Testis (tissue), 3 donors: ENCODE data around the gene TMEM86A. TPM values are rescaled to one million over a fixed set of nuclear protein-coding genes. Genes with fewer than 3 reads are reported as not detected.

ENCODE experiments used
- DNase-seq: peaks from one replicate; pipeline ENCODE4 v3.0.0-alpha.2; 2019
- H3K27ac ChIP-seq, 2 donors: fragments of 200-600 bp; sonication (generic); one replicate each; pipeline ENCODE4 v1.5.1; 2019
- H3K27me3 ChIP-seq: fragments of 200-600 bp; sonication (generic); one replicate; pipeline ENCODE4 v1.5.1; 2019
- H3K36me3 ChIP-seq: fragments of 200-600 bp; sonication (generic); one replicate; pipeline ENCODE4 v1.5.1; 2017; ENCODE audit warnings: low read depth; ENCODE audit errors: missing control alignments
- H3K4me1 ChIP-seq: fragments of 200-600 bp; sonication (generic); one replicate; pipeline ENCODE4 v1.5.1; 2019
- H3K4me3 ChIP-seq, 2 donors: fragments of 200-600 bp; sonication (generic); one replicate each; pipeline ENCODE4 v1.5.1; 2017 to 2019
- H3K9me3 ChIP-seq: fragments of 200-600 bp; sonication (generic); one replicate; pipeline ENCODE4 v1.5.1; 2017
- CTCF ChIP-seq, 3 experiments: fragments of 450-650 bp in 2 of 3; fragments of 200-600 bp in 1 of 3; sonication (generic) in 1 of 3; IDR thresholded peaks; one replicate each; pipeline ENCODE4 v1.5.1; 2016 to 2019; ENCODE audit warnings: antibody characterized with exemption in 3 of 3, mild to moderate bottlenecking in 2 of 3, moderate library complexity in 1 of 3
- POLR2A ChIP-seq: fragments of 450-650 bp; IDR thresholded peaks from one replicate; pipeline ENCODE4 v1.6.1; 2017; ENCODE audit warnings: antibody characterized with exemption, mild to moderate bottlenecking, moderate library complexity
- WGBS, 2 donors: methylation state at CpG; one replicate each; pipeline ENCODE4 v1.1.5; 2018; 5-methylcytosine and 5-hydroxymethylcytosine counted together
- intact Hi-C: fragments of 100-400 bp; cut with DNase I; formaldehyde crosslinking; loops from one replicate; pipeline ENCODE4 v1.15.1; 2023; ENCODE audit warnings: low total_unique reads
- polyA plus RNA-seq: library from polyadenylated mRNA; stranded (reverse); fragments of 350-450 nt; fragmentation: Illumina TruSeq; extraction: RNeasy Lipid Tissue Mini Kit (QIAGEN cat#74804); gene quantifications from one replicate; pipeline ENCODE4 v1.2.3, GENCODE V29; 2014; ENCODE audit warnings: low read depth, low replicate concordance; ENCODE audit not compliant: insufficient read depth
- total RNA-seq, 2 donors: library from RNA; depleted of rRNA; stranded (reverse); fragments of >200 nt; gene quantifications; one replicate each; pipeline ENCODE4 v1.2.3, GENCODE V29; 2016

TMEM86A gene
- total and polyA plus RNA-seq, 3 donors from 2014 or later, result 5.8 to 8.3 (median 6.1) TPM

- WGBS, 2 donors, result 52 to 58% methylated on average over 5 of the region's 5 CpGs
- no peak for DNase-seq
- Histone ChIP-seq H3K27me3 (no peaks in the 10 kb centered on the region), H3K27ac (no peak overlapping the region), H3K4me1 (peaks cover 3% of the 10 kb centered on the region), H3K4me3 (peak overlapping the region in 1 of 2 donors; percentile 58), H3K9me3 (no peaks in the 10 kb centered on the region), H3K36me3 (no peaks in the 10 kb centered on the region)
- intact Hi-C loops, result no loop called here
- no peak for TF ChIP-seq CTCF (IDR thresholded peaks at IDR 0.05)
- TF ChIP-seq POLR2A, result no peak
Observed at GRCh38 chr11:18720091-18720807, 21.7 kb downstream of the TMEM86A start.

GRCh38 chr11:18720808-18721560, 22.4 kb downstream of the TMEM86A start:
- DNase-seq, result peak; percentile 84
- Histone ChIP-seq H3K36me3 (no peaks in the 10 kb centered on the region), H3K27me3 (no peaks in the 10 kb centered on the region), H3K9me3 (no peaks in the 10 kb centered on the region), H3K27ac (peak overlapping the region in 1 of 2 donors; percentile 72), H3K4me3 (peak overlapping the region; percentile 58 to 66), H3K4me1 (peaks cover 3% of the 10 kb centered on the region)
- intact Hi-C loops, result no loop called here
- WGBS, 2 donors, result 2 to 3% methylated on average over 32 to 41 of the region's 41 CpGs
- TF ChIP-seq CTCF (IDR thresholded peaks at IDR 0.05) (no peak), POLR2A (no peak)

- DNase-seq, result peak; percentile 59
- peaks cover 3% of the 10 kb centered on the region for H3K4me1 ChIP-seq
- no peaks in the 10 kb centered on the region for H3K9me3 ChIP-seq
- H3K27me3 ChIP-seq, result no peaks in the 10 kb centered on the region
- peak overlapping the region in 1 of 2 donors; percentile 72 for H3K27ac ChIP-seq
- intact Hi-C loops, result no loop called here
- WGBS, 2 donors, result 4 to 12% methylated on average over 7 to 36 of the region's 36 CpGs
- no peaks in the 10 kb centered on the region for H3K36me3 ChIP-seq
- TF ChIP-seq POLR2A, result no peak
- TF ChIP-seq CTCF (IDR thresholded peaks at IDR 0.05), result peak; percentile 40 to 77 (median 73)
- peak overlapping the region; percentile 58 to 66 for H3K4me3 ChIP-seq
Observed at GRCh38 chr11:18721561-18722292, 23.1 kb downstream of the TMEM86A start.

- no peak for TF ChIP-seq POLR2A
- no peak for TF ChIP-seq CTCF (IDR thresholded peaks at IDR 0.05)
- intact Hi-C loops, result no loop called here
- 87 to 89% methylated on average over 1 of the region's 1 CpG for WGBS, 2 donors
- Histone ChIP-seq H3K27me3 (no peaks in the 10 kb centered on the region), H3K36me3 (no peaks in the 10 kb centered on the region), H3K9me3 (no peaks in the 10 kb centered on the region), H3K4me1 (peaks cover 3% of the 10 kb centered on the region), H3K27ac (peak overlapping the region in 1 of 2 donors; percentile 72), H3K4me3 (no peak overlapping the region)
- no peak for DNase-seq
Observed at GRCh38 chr11:18722293-18722637, 23.7 kb downstream of the TMEM86A start.
